ENCODE results near the gene BPIFB6.

Gene BPIFB6

GRCh38 chr20:33064572-33065287 lies 33.3 kb downstream of the BPIFB6 start:
- H3K36me3 Mint-ChIP-seq (ENCODE audit: low read depth), result no peaks in the 10 kb centered on the region
- no peaks in the 10 kb centered on the region for H3K9me3 Mint-ChIP-seq
- H3K4me3 Mint-ChIP-seq, result no peak overlapping the region
- H3K4me1 Mint-ChIP-seq, result peaks cover 19% of the 10 kb centered on the region
- H3K27me3 Mint-ChIP-seq (ENCODE audit: low read depth), result peaks cover 21% of the 10 kb centered on the region
- no peak for TF ChIP-seq CTCF (IDR thresholded peaks at IDR 0.05; ENCODE audit: unreplicated experiment in 3 of 3)
- no peak overlapping the region for H3K27ac Mint-ChIP-seq

GRCh38 chr20:33065785-33066184 lies 34.3 kb downstream of the BPIFB6 start:
- no peak for TF ChIP-seq CTCF (IDR thresholded peaks at IDR 0.05; ENCODE audit: unreplicated experiment in 3 of 3)
- Mint-ChIP-seq H3K27ac (no peak overlapping the region), H3K9me3 (no peaks in the 10 kb centered on the region), H3K4me1 (peaks cover 19% of the 10 kb centered on the region), H3K4me3 (no peak overlapping the region), H3K36me3 (ENCODE audit: low read depth) (no peaks in the 10 kb centered on the region), H3K27me3 (ENCODE audit: low read depth) (peaks cover 18% of the 10 kb centered on the region)

GRCh38 chr20:33067806-33068205 lies 36.4 kb downstream of the BPIFB6 start:
- Mint-ChIP-seq H3K4me3 (no peak overlapping the region), H3K36me3 (ENCODE audit: low read depth) (no peaks in the 10 kb centered on the region), H3K27ac (no peak overlapping the region), H3K27me3 (ENCODE audit: low read depth) (peaks cover 8% of the 10 kb centered on the region), H3K4me1 (peaks cover 10% of the 10 kb centered on the region), H3K9me3 (no peaks in the 10 kb centered on the region)
- no peak for TF ChIP-seq CTCF (IDR thresholded peaks at IDR 0.05; ENCODE audit: unreplicated experiment in 3 of 3)

- no peaks in the 10 kb centered on the region for H3K9me3 Mint-ChIP-seq
- no peaks in the 10 kb centered on the region for H3K36me3 Mint-ChIP-seq (ENCODE audit: low read depth)
- H3K4me1 Mint-ChIP-seq, result peaks cover 4% of the 10 kb centered on the region
- H3K4me3 Mint-ChIP-seq, result no peak overlapping the region
- H3K27me3 Mint-ChIP-seq (ENCODE audit: low read depth), result peaks cover 8% of the 10 kb centered on the region
- TF ChIP-seq CTCF (IDR thresholded peaks at IDR 0.05; ENCODE audit: unreplicated experiment in 3 of 3), result no peak
- no peak overlapping the region for H3K27ac Mint-ChIP-seq
Observed at GRCh38 chr20:33068251-33068939, 36.9 kb downstream of the BPIFB6 start.

GRCh38 chr20:33069673-33070072 lies 38.2 kb downstream of the BPIFB6 start:
- Mint-ChIP-seq H3K9me3 (no peaks in the 10 kb centered on the region), H3K4me1 (no peaks in the 10 kb centered on the region), H3K27me3 (ENCODE audit: low read depth) (peaks cover 8% of the 10 kb centered on the region), H3K4me3 (no peak overlapping the region), H3K27ac (no peak overlapping the region), H3K36me3 (ENCODE audit: low read depth) (no peaks in the 10 kb centered on the region)
- TF ChIP-seq CTCF (IDR thresholded peaks at IDR 0.05; ENCODE audit: unreplicated experiment in 3 of 3), result no peak
